H1 (cell line): ENCODE data around the gene MMP1. TPM values are rescaled to one million over a fixed set of nuclear protein-coding genes. Genes with fewer than 3 reads are reported as not detected.

Source experiments
- CTCF ChIA-PET: fragments of 300-600 bp; sonication (Branson Sonifier 250); formaldehyde crosslinking; loops from one replicate; lab custom pipeline; 2021; ENCODE audit not compliant: partially characterized antibody; lab: Charles Lee
- POLR2A ChIA-PET: fragments of 300-600 bp; sonication (Branson Sonifier 250); formaldehyde crosslinking; loops from one replicate; lab custom pipeline; 2021; ENCODE audit warnings: inconsistent platforms; ENCODE audit not compliant: partially characterized antibody; lab: Charles Lee
- DNase-seq, 2 experiments: peaks; one replicate each; pipeline versions ENCODE4 v3.0.0 to v3.0.0-alpha.2; 2010 to 2022; ENCODE audit warnings: low spot score in 2 of 2, low read depth in 1 of 2, mixed read lengths in 1 of 2
- FAIRE-seq: peaks from 2 replicates; lab custom pipeline; 2011; peaks lifted over from hg19 to GRCh38; lab: Jason Lieb, UNC
- H2AFZ ChIP-seq: 2 replicates; pipeline ENCODE4 v1.8.1; 2012; ENCODE audit warnings: low read length, inconsistent platforms
- H2AK5ac ChIP-seq: 2 replicates; pipeline ENCODE4 v1.6.1; 2013; ENCODE audit warnings: low read depth, low read length
- H2BK120ac ChIP-seq: replicated peaks from 2 replicates; pipeline ENCODE3; 2013; ENCODE audit warnings: low read depth, low read length, inconsistent platforms
- H2BK12ac ChIP-seq: 2 replicates; pipeline ENCODE4 v1.6.1; 2013; ENCODE audit warnings: low read depth, low read length
- H2BK15ac ChIP-seq: 2 replicates; pipeline ENCODE4 v1.6.1; 2013; ENCODE audit warnings: low read length
- H2BK20ac ChIP-seq: 2 replicates; pipeline ENCODE4 v1.6.1; 2013; ENCODE audit warnings: low read length
- H2BK5ac ChIP-seq: 2 replicates; pipeline ENCODE4 v1.6.1; 2013; ENCODE audit warnings: low read depth, low read length
- H3K14ac ChIP-seq: 2 replicates; pipeline ENCODE4 v1.6.1; 2013; ENCODE audit warnings: inconsistent platforms; ENCODE audit not compliant: insufficient read length
- H3K18ac ChIP-seq: 2 replicates; pipeline ENCODE4 v1.6.1; 2013; ENCODE audit warnings: low read length; ENCODE audit errors: extremely low read depth
- H3K23ac ChIP-seq: 2 replicates; pipeline ENCODE4 v1.6.1; 2013; ENCODE audit warnings: inconsistent platforms; ENCODE audit not compliant: insufficient read length
- H3K23me2 ChIP-seq: 2 replicates; pipeline ENCODE4 v1.6.1; 2013; ENCODE audit warnings: low read depth, low read length
- H3K27ac ChIP-seq: 2 replicates; pipeline ENCODE4 v1.6.1; 2011; ENCODE audit warnings: low read depth, low read length, inconsistent platforms
- H3K27me3 ChIP-seq, 4 experiments: replicated peaks in 1 of 4; 1 replicate in 1 of 4; 2 replicates in 3 of 4; pipeline versions ENCODE4 v1.6.1 to v1.8.1; 2011 to 2013; ENCODE audit warnings: low read length in 3 of 4, mild to moderate bottlenecking in 3 of 4, inconsistent platforms in 2 of 4, mixed read lengths in 2 of 4, moderate library complexity in 1 of 4; ENCODE audit not compliant: control insufficient read depth in 3 of 4, insufficient read depth in 3 of 4; ENCODE audit errors: extremely low read depth in 1 of 4
- H3K36me3 ChIP-seq, 4 experiments: 2 replicates each; pipeline versions ENCODE4 v1.6.1 to v1.8.1; 2011 to 2013; ENCODE audit warnings: mild to moderate bottlenecking in 4 of 4, low read length in 3 of 4, moderate library complexity in 2 of 4, control low read depth in 1 of 4, inconsistent platforms in 1 of 4; ENCODE audit not compliant: insufficient read depth in 4 of 4, control insufficient read depth in 2 of 4
- H3K4ac ChIP-seq: replicated peaks from 2 replicates; pipeline ENCODE3; 2013; ENCODE audit warnings: low read length, low read depth, mixed read lengths, inconsistent platforms; ENCODE audit not compliant: insufficient read length
- H3K4me1 ChIP-seq, 4 experiments: replicated peaks in 1 of 4; 1 replicate in 1 of 4; 2 replicates in 3 of 4; pipeline versions ENCODE4 v1.6.1 to v1.8.1; 2011 to 2013; ENCODE audit warnings: low read length in 3 of 4, inconsistent platforms in 2 of 4, mixed read lengths in 1 of 4; ENCODE audit not compliant: insufficient read depth in 4 of 4, control insufficient read depth in 3 of 4
- H3K4me2 ChIP-seq, 2 experiments: 2 replicates each; pipeline versions ENCODE4 v1.6.1 to v1.8.1; 2011 to 2013; ENCODE audit warnings: low read depth in 2 of 2, low read length in 2 of 2, control low read depth in 1 of 2, inconsistent platforms in 1 of 2, mild to moderate bottlenecking in 1 of 2; ENCODE audit not compliant: insufficient read depth in 1 of 2
- H3K4me3 ChIP-seq, 4 experiments: fragments of 200-600, 300-600 bp in 1 of 4; sonication (generic), shearing (Covaris generic), sonication (Bioruptor Twin) in 1 of 4; 2 replicates each; pipeline versions ENCODE4 v1.5.1 to v1.8.1; 2011 to 2016; ENCODE audit warnings: low read length in 4 of 4, low read depth in 3 of 4, control low read depth in 2 of 4, inconsistent platforms in 2 of 4, mild to moderate bottlenecking in 2 of 4, mixed read lengths in 1 of 4, moderate library complexity in 1 of 4; ENCODE audit not compliant: insufficient read depth in 2 of 4; ENCODE audit errors: extremely low read depth in 1 of 4
- H3K56ac ChIP-seq: replicated peaks from 2 replicates; pipeline ENCODE3; 2013; ENCODE audit warnings: low read depth, mild to moderate bottlenecking, mixed read lengths, low read length, inconsistent platforms; ENCODE audit not compliant: insufficient read length
- H3K79me1 ChIP-seq: 2 replicates; pipeline ENCODE4 v1.6.1; 2013; ENCODE audit warnings: low read depth, low read length, control low read depth
- H3K79me2 ChIP-seq, 2 experiments: 2 replicates each; pipeline versions ENCODE4 v1.6.1 to v1.8.1; 2012 to 2013; ENCODE audit warnings: low read length in 2 of 2, mild to moderate bottlenecking in 2 of 2, inconsistent platforms in 1 of 2; ENCODE audit not compliant: insufficient read depth in 2 of 2, control insufficient read depth in 1 of 2
- H3K9ac ChIP-seq, 4 experiments: replicated peaks in 1 of 4; 1 replicate in 1 of 4; 2 replicates in 3 of 4; pipeline versions ENCODE4 v1.6.1 to v1.8.1; 2011 to 2013; ENCODE audit warnings: low read depth in 3 of 4, low read length in 3 of 4, control low read depth in 2 of 4, mild to moderate bottlenecking in 2 of 4, moderate library complexity in 2 of 4, inconsistent platforms in 1 of 4; ENCODE audit errors: extremely low read depth in 1 of 4
- H3K9me3 ChIP-seq, 2 experiments: 2 replicates each; pipeline versions ENCODE4 v1.6.1 to v1.8.1; 2012 to 2013; ENCODE audit warnings: mild to moderate bottlenecking in 2 of 2, moderate library complexity in 2 of 2, control low read depth in 1 of 2, inconsistent platforms in 1 of 2, low read depth in 1 of 2, low read length in 1 of 2, mixed read lengths in 1 of 2; ENCODE audit not compliant: insufficient read depth in 2 of 2
- H4K20me1 ChIP-seq, 2 experiments: replicated peaks in 1 of 2; 2 replicates each; pipeline versions ENCODE3 to v1.8.1; 2011 to 2013; ENCODE audit warnings: inconsistent platforms in 2 of 2, low read length in 2 of 2, mild to moderate bottlenecking in 1 of 2; ENCODE audit not compliant: insufficient read depth in 2 of 2, control insufficient read depth in 1 of 2
- H4K5ac ChIP-seq: 2 replicates; pipeline ENCODE4 v1.6.1; 2013; ENCODE audit warnings: low read length, low read depth, mixed read lengths, inconsistent platforms; ENCODE audit not compliant: insufficient read length
- H4K8ac ChIP-seq: 2 replicates; pipeline ENCODE4 v1.8.0; 2013; ENCODE audit warnings: mild to moderate bottlenecking, moderate library complexity, low read length, inconsistent platforms; ENCODE audit not compliant: insufficient read depth; ENCODE audit errors: extremely low read depth
- H4K91ac ChIP-seq: replicated peaks from 2 replicates; pipeline ENCODE3; 2013; ENCODE audit warnings: low read length, mixed read lengths, inconsistent platforms; ENCODE audit not compliant: insufficient read length
- ATF2 ChIP-seq: IDR thresholded peaks from 2 replicates; pipeline ENCODE4 v1.6.1; 2012; ENCODE audit warnings: low read length, inconsistent platforms
- BCL11A ChIP-seq, 2 experiments: IDR thresholded peaks; one replicate each; pipeline ENCODE4 v1.6.1; 2011; ENCODE audit warnings: low read depth in 2 of 2, low read length in 2 of 2, mild to moderate bottlenecking in 2 of 2
- CHD2 ChIP-seq: IDR thresholded peaks from 2 replicates; pipeline ENCODE4 v1.6.1; 2012; ENCODE audit warnings: low read length, improper control_type of control experiment
- EGR1 ChIP-seq: IDR thresholded peaks from 2 replicates; pipeline ENCODE4 v1.6.1; 2011; ENCODE audit warnings: low read depth, low read length, borderline replicate concordance
- EZH2 ChIP-seq: fragments of 200-600 bp; sonication (generic); IDR thresholded peaks from 2 replicates; pipeline ENCODE4 v1.7.1; 2012; ENCODE audit warnings: low read depth, mild to moderate bottlenecking, moderate library complexity, low read length, inconsistent platforms; ENCODE audit not compliant: severe bottlenecking
- JUN ChIP-seq: IDR thresholded peaks from 2 replicates; pipeline ENCODE4 v1.6.1; 2011; ENCODE audit warnings: low read depth, mild to moderate bottlenecking, improper control_type of control experiment, low read length
- WGBS, 2 experiments: shearing (Covaris generic) in 1 of 2; methylation state at CpG; one replicate each; pipeline versions ENCODE4 v1.1.6 to v1.1.7; 2013 to 2015; ENCODE audit warnings: low lambda C conversion rate in 2 of 2, mixed read lengths in 2 of 2, inconsistent platforms in 1 of 2, low coverage in 1 of 2, missing lambda C conversion rate in 1 of 2; ENCODE audit not compliant: insufficient replicate concordance in 2 of 2, insufficient coverage in 1 of 2, insufficient read length in 1 of 2; ENCODE audit errors: extremely low coverage in 1 of 2, missing lambda C conversion rate in 1 of 2; 5-methylcytosine and 5-hydroxymethylcytosine counted together
- polyA plus RNA-seq, 7 experiments: library from polyadenylated mRNA; depleted of rRNA in 3 of 7; stranded (reverse) in 5 of 7; unstranded in 2 of 7; fragments of >200 nt in 5 of 7; fragments of 200-250 nt in 2 of 7; gene quantifications; 1 replicate in 5 of 7; 2 replicates in 1 of 7; 4 replicates in 1 of 7; pipeline versions ENCODE4 v1.2.1 to v1.2.3, GENCODE V29; 2011 to 2013; ENCODE audit warnings: missing spikeins in 2 of 7, mixed read lengths in 2 of 7
- total RNA-seq: library from RNA; stranded (reverse); fragmentation: NEBNext Ultra II Directional; extraction: Animal tissue kit (Norgen Biotek cat#: 25700); gene quantifications from 2 replicates; pipeline ENCODE4 v1.2.1, GENCODE V29; 2021

Gene MMP1
- total and polyA plus RNA-seq, 2 of the 8 experiments (the other 6 are each of a cell fraction or from before 2014, with no cell fraction given): not detected

GRCh38 chr11:102840018-102840417 is 42.1 kb upstream of the MMP1 start:
- DNase-seq (no peak), FAIRE-seq (no peak)
- no peak for TF ChIP-seq BCL11A (IDR thresholded peaks at IDR 0.05; ENCODE audit: low read depth in 2 of 2, low read length in 2 of 2)
- no peak for TF ChIP-seq EGR1
- TF ChIP-seq EZH2: no peak
- TF ChIP-seq JUN: no peak
- TF ChIP-seq CHD2: no peak
- no peak for TF ChIP-seq ATF2
- Histone ChIP-seq H3K9me3 (no peaks in the 10 kb centered on the region), H4K91ac (no peak overlapping the region), H3K4me1 (peaks cover 0 to 7% (median 1%) of the 10 kb centered on the region in 4 experiments; a peak in 4 of 7 replicates), H3K23me2 (no peaks in the 10 kb centered on the region), H3K9ac (no peak overlapping the region), H3K18ac (no peak overlapping the region), H2BK120ac (no peak overlapping the region), H3K79me2 (no peaks in the 10 kb centered on the region), H2AFZ (no peak overlapping the region), H3K27me3 (no peaks in the 10 kb centered on the region), H2AK5ac (no peak overlapping the region), H4K8ac (no peak overlapping the region), H3K27ac (no peak overlapping the region), H3K4ac (no peak overlapping the region), H3K56ac (no peak overlapping the region), H2BK12ac (no peak overlapping the region), H3K4me2 (no peak overlapping the region), H2BK20ac (no peak overlapping the region), H3K4me3 (no peak overlapping the region), H4K20me1 (no peaks in the 10 kb centered on the region), H2BK5ac (no peak overlapping the region), H3K79me1 (no peaks in the 10 kb centered on the region), H4K5ac (no peak overlapping the region), H3K36me3 (no peaks in the 10 kb centered on the region), H3K14ac (no peak overlapping the region), H3K23ac (no peak overlapping the region), H2BK15ac (no peak overlapping the region)
- 80% methylated on average over 5 of the region's 5 CpGs; no CpG with 5 or more reads in 1 of the 2 experiments for WGBS, 2 experiments
- CTCF ChIA-PET: interaction anchor here (3.2 kb wide), 1 partner anchor 9 kb away, joined by 12 read pairs; no protein-coding TSS in a partner anchor
- POLR2A ChIA-PET: no interaction called here
